A549 (cell line): ENCODE data around the gene DNAH17. TPM values are rescaled to one million over a fixed set of nuclear protein-coding genes. Genes with fewer than 3 reads are reported as not detected.

Source experiments
- ATAC-seq, 2 experiments: fragments of 200-7000 bp in 1 of 2; fragments of >200 bp in 1 of 2; cut with Nextera tagmentation in 1 of 2; cut with Tn5 transposase in 1 of 2; 3 replicates each; pipeline versions ENCODE4 v1.8.0 to v1.9.1; 2018 to 2020; ENCODE audit warnings: mild to moderate bottlenecking in 1 of 2, moderate library complexity in 1 of 2
- CTCF ChIA-PET: fragments of 300-600 bp; sonication (Branson Sonifier 250); formaldehyde crosslinking; extraction: SDS; loops from one replicate; lab custom pipeline; 2021; ENCODE audit warnings: antibody characterized with exemption, inconsistent platforms; lab: Yijun Ruan, JAX
- POLR2A ChIA-PET: fragments of 350-600 bp; formaldehyde crosslinking; extraction: SDS; loops from one replicate; lab custom pipeline; 2021; ENCODE audit warnings: antibody characterized with exemption, inconsistent platforms; lab: Yijun Ruan, JAX
- DNase-seq, 2 experiments: peaks; one replicate each; pipeline versions ENCODE4 v3.0.0 to v3.0.0-alpha.2; 2011 to 2016; ENCODE audit warnings: low read depth in 1 of 2, low spot score in 1 of 2
- FAIRE-seq: peaks from 2 replicates; lab custom pipeline; 2011; peaks lifted over from hg19 to GRCh38; lab: Jason Lieb, UNC
- H3K27ac ChIP-seq, 2 experiments: fragments of >200 bp; sonication (Bioruptor Twin); formaldehyde crosslinking; 3 replicates each; pipeline ENCODE4 v1.5.1; 2016 to 2017
- H3K4me1 ChIP-seq: fragments of >200 bp; sonication (Bioruptor Twin); formaldehyde crosslinking; 3 replicates; pipeline ENCODE4 v1.6.1; 2016
- H3K4me2 ChIP-seq: fragments of >200 bp; sonication (Bioruptor Twin); formaldehyde crosslinking; 3 replicates; pipeline ENCODE4 v1.6.1; 2016
- H3K4me3 ChIP-seq: fragments of >200 bp; sonication (Bioruptor Twin); formaldehyde crosslinking; 3 replicates; pipeline ENCODE4 v1.5.1; 2016
- H3K9me3 ChIP-seq: fragments of >200 bp; sonication (Bioruptor Twin); formaldehyde crosslinking; 3 replicates; pipeline ENCODE4 v1.6.1; 2016
- BHLHE40 ChIP-seq: IDR thresholded peaks from 2 replicates; pipeline ENCODE4 v1.6.1; 2012; ENCODE audit warnings: low read depth, low read length, inconsistent platforms
- CHD2 ChIP-seq: fragments of 150-350 bp; IDR thresholded peaks from 2 replicates; pipeline ENCODE4 v1.6.1; 2014; ENCODE audit warnings: low read length; ENCODE audit not compliant: partially characterized antibody
- E2F6 ChIP-seq: IDR thresholded peaks from 2 replicates; pipeline ENCODE4 v1.6.1; 2012; ENCODE audit warnings: low read depth, borderline replicate concordance
- ELK1 ChIP-seq: fragments of 150-350 bp; IDR thresholded peaks from 2 replicates; pipeline ENCODE4 v1.6.1; 2014; ENCODE audit warnings: low read depth, mild to moderate bottlenecking, low read length
- EP300 ChIP-seq, 2 experiments: fragments of >200 bp; sonication (Bioruptor Twin); formaldehyde crosslinking; IDR thresholded peaks; 2 replicates in 1 of 2; 3 replicates in 1 of 2; pipeline ENCODE4 v1.6.1; 2016 to 2017
- FOSL2 ChIP-seq, 2 experiments: fragments of 450-650 bp in 1 of 2; fragments of >200 bp in 1 of 2; sonication (Bioruptor Twin) in 1 of 2; formaldehyde crosslinking; IDR thresholded peaks; 2 replicates each; pipeline versions ENCODE4 v1.5.0 to v1.6.1; 2016 to 2020; ENCODE audit warnings: mild to moderate bottlenecking in 1 of 2, moderate library complexity in 1 of 2
- GATA3 ChIP-seq: IDR thresholded peaks from 2 replicates; pipeline ENCODE4 v1.6.1; 2012; ENCODE audit warnings: borderline replicate concordance
- HDAC2 ChIP-seq: fragments of 200-600 bp; sonication (generic); IDR thresholded peaks from 2 replicates; pipeline ENCODE4 v1.6.1; 2016
- HEYL ChIP-seq: fragments of 250-450 bp; sonication (Bioruptor Pico); IDR thresholded peaks from 2 replicates; pipeline ENCODE4 v1.8.0; 2021; ENCODE audit warnings: mild to moderate bottlenecking, moderate library complexity
- HOXB5 ChIP-seq: fragments of 250-450 bp; sonication (Bioruptor Pico); IDR thresholded peaks from 2 replicates; pipeline ENCODE4 v1.5.0; 2020; ENCODE audit warnings: mild to moderate bottlenecking, moderate library complexity
- JUN ChIP-seq, 2 experiments: fragments of >200 bp; sonication (Bioruptor Twin); formaldehyde crosslinking; IDR thresholded peaks; 2 replicates in 1 of 2; 3 replicates in 1 of 2; pipeline ENCODE4 v1.6.1; 2016 to 2017
- JUNB ChIP-seq: fragments of >200 bp; sonication (Bioruptor Twin); formaldehyde crosslinking; IDR thresholded peaks from 2 replicates; pipeline ENCODE4 v1.6.1; 2016
- KDM5A ChIP-seq: fragments of 200-600 bp; sonication (generic); IDR thresholded peaks from 2 replicates; pipeline ENCODE4 v1.6.1; 2016; ENCODE audit warnings: antibody characterized with exemption, mild to moderate bottlenecking
- MAFK ChIP-seq: fragments of 450-650 bp; IDR thresholded peaks from 2 replicates; pipeline ENCODE4 v1.6.1; 2014; ENCODE audit not compliant: partially characterized antibody
- MAZ ChIP-seq: fragments of 150-350 bp; IDR thresholded peaks from 2 replicates; pipeline ENCODE4 v1.6.1; 2014; ENCODE audit warnings: antibody characterized with exemption, low read depth, low read length, borderline replicate concordance
- NPAS2 ChIP-seq: fragments of 250-450 bp; sonication (Bioruptor Pico); IDR thresholded peaks from 2 replicates; pipeline ENCODE4 v1.8.0; 2022; ENCODE audit warnings: mild to moderate bottlenecking, moderate library complexity, borderline replicate concordance
- POLR2A ChIP-seq: IDR thresholded peaks from 2 replicates; pipeline ENCODE4 v1.6.1; 2012; ENCODE audit warnings: mild to moderate bottlenecking, low read length
- POLR2AphosphoS2 ChIP-seq: conservative IDR thresholded peaks from 2 replicates; pipeline ENCODE4 v1.6.1; 2012; ENCODE audit warnings: low read length, improper control_type of control experiment, inconsistent platforms
- RAD21 ChIP-seq, 2 experiments: fragments of >200 bp in 1 of 2; sonication (Bioruptor Twin) in 1 of 2; formaldehyde crosslinking in 1 of 2; IDR thresholded peaks in 1 of 2; conservative IDR thresholded peaks in 1 of 2; 2 replicates in 1 of 2; 3 replicates in 1 of 2; pipeline ENCODE4 v1.6.1; 2012 to 2018; ENCODE audit warnings: inconsistent platforms in 1 of 2
- RNF2 ChIP-seq: fragments of 200-600 bp; sonication (generic); IDR thresholded peaks from 2 replicates; pipeline ENCODE4 v1.6.1; 2016; ENCODE audit warnings: low read depth, mild to moderate bottlenecking, antibody characterized with exemption, moderate library complexity, borderline replicate concordance
- SMC3 ChIP-seq: fragments of >200 bp; sonication (Bioruptor Twin); formaldehyde crosslinking; IDR thresholded peaks from 3 replicates; pipeline ENCODE4 v1.6.1; 2018; ENCODE audit warnings: inconsistent platforms
- ZC3H11A ChIP-seq: fragments of 450-650 bp; IDR thresholded peaks from 2 replicates; pipeline ENCODE4 v1.6.1; 2014; ENCODE audit warnings: antibody characterized with exemption, mild to moderate bottlenecking
- ZNF302 ChIP-seq: fragments of 250-450 bp; sonication (Bioruptor Pico); IDR thresholded peaks from 2 replicates; pipeline ENCODE4 v1.9.0; 2021; ENCODE audit warnings: inconsistent platforms, mild to moderate bottlenecking, moderate library complexity
- ZSCAN20 ChIP-seq: fragments of 250-450 bp; sonication (Bioruptor Pico); IDR thresholded peaks from 2 replicates; pipeline ENCODE4 v1.8.0; 2022; ENCODE audit warnings: mild to moderate bottlenecking, moderate library complexity
- WGBS: methylation state at CpG from one replicate; pipeline ENCODE4 v1.1.6; 2017; ENCODE audit errors: missing lambda C conversion rate; 5-methylcytosine and 5-hydroxymethylcytosine counted together
- polyA plus RNA-seq, 4 experiments: library from polyadenylated mRNA; depleted of rRNA in 3 of 4; stranded (reverse); fragments of >200 nt; fragmentation: RNase III in 1 of 4; extraction: RNeasy Plus Mini Kit Qiagen cat#74134 plus additional on column Dnase treatment in 1 of 4; gene quantifications; 2 replicates in 3 of 4; 3 replicates in 1 of 4; pipeline ENCODE4 v1.2.3, GENCODE V29; 2011 to 2017

DNAH17 gene
- polyA plus RNA-seq, 2 of the 4 experiments (the other 2 are of a cell fraction), result 0.21 to 0.26 TPM

- ATAC-seq, result peak; percentile 63 to 73
- H3K4me1 ChIP-seq, result peaks cover 10% of the 10 kb centered on the region; the same call in 2 of the 3 replicates
- no peak overlapping the region for H3K4me3 ChIP-seq
- peak overlapping the region; percentile 0; the same call in 1 of the 3 replicates for H3K4me2 ChIP-seq
- TF ChIP-seq FOSL2 (IDR thresholded peaks at IDR 0.05) (no peak), FOSL2 (CRISPR knock-in tag; IDR thresholded peaks at IDR 0.05) (peak; percentile 69), E2F6 (no peak), GATA3 (peak; percentile 18; the same call in 1 of the 2 replicates)
- CTCF ChIA-PET, result interaction anchor here (0.8 to 1.9 kb wide), 3 partner anchors 11 to 152 kb away, joined by 3 to 6 read pairs (median 4); no protein-coding TSS in a partner anchor
- 19% methylated on average over 2 of the region's 2 CpGs for WGBS
- POLR2A ChIA-PET, result no interaction called here
- no peaks in the 10 kb centered on the region for H3K9me3 ChIP-seq
- H3K27ac ChIP-seq, result peak overlapping the region in 1 of 2 experiments; percentile 64; a peak in 2 of 6 replicates
- no peak for FAIRE-seq
- DNase-seq, result peak; percentile 46 to 51
Measured at GRCh38 chr17:78557598-78558039, 19.6 kb downstream of the DNAH17 start.

- ATAC-seq, result no peak
- no peak for TF ChIP-seq CHD2
- TF ChIP-seq MAZ, result no peak
- no peak for TF ChIP-seq ZSCAN20
- no peak for TF ChIP-seq EP300 (IDR thresholded peaks at IDR 0.05)
- Histone ChIP-seq H3K27ac (peak overlapping the region in 1 of 2 experiments; percentile 64; a peak in 3 of 6 replicates), H3K4me1 (peaks cover 10% of the 10 kb centered on the region; the same call in 2 of the 3 replicates), H3K4me3 (no peak overlapping the region), H3K9me3 (no peaks in the 10 kb centered on the region), H3K4me2 (no peak overlapping the region)
- ChIA-PET POLR2A (no interaction called here), CTCF (interaction anchor here (1.5 to 1.9 kb wide), 2 partner anchors 11 to 60 kb away, joined by 4 to 6 read pairs; no protein-coding TSS in a partner anchor)
- FAIRE-seq, result no peak
- 92% methylated on average over 11 of the region's 11 CpGs for WGBS
- no peak for DNase-seq
Measured at GRCh38 chr17:78556812-78557211, 20.4 kb downstream of the DNAH17 start.

GRCh38 chr17:78555746-78556401 is 21.3 kb downstream of the DNAH17 start:
- ChIA-PET POLR2A (no interaction called here), CTCF (interaction anchor here (2.1 kb wide), 1 partner anchor 11 kb away, joined by 5 read pairs; no protein-coding TSS in a partner anchor)
- no peak overlapping the region for H3K4me3 ChIP-seq
- DNase-seq (no peak), FAIRE-seq (no peak), ATAC-seq (no peak)
- no peak overlapping the region for H3K4me2 ChIP-seq
- no peaks in the 10 kb centered on the region for H3K9me3 ChIP-seq
- 81% methylated on average over 6 of the region's 6 CpGs for WGBS
- TF ChIP-seq SMC3 (no peak), HEYL (no peak), JUNB (no peak), ZSCAN20 (no peak), GATA3 (no peak), NPAS2 (CRISPR knock-in tag) (no peak), ELK1 (no peak), POLR2AphosphoS2 (no peak), ZNF302 (CRISPR knock-in tag) (no peak), HOXB5 (CRISPR knock-in tag) (no peak), MAZ (no peak), RAD21 (conservative IDR thresholded peaks at IDR 0.05 in 1 of 2, IDR thresholded peaks at IDR 0.05 in 1 of 2) (no peak), JUN (IDR thresholded peaks at IDR 0.05) (no peak), BHLHE40 (no peak), KDM5A (no peak), RNF2 (no peak), ZC3H11A (no peak), POLR2A (no peak), MAFK (no peak), HDAC2 (no peak)
- H3K27ac ChIP-seq, result peak overlapping the region in 1 of 2 experiments; percentile 64; a peak in 3 of 6 replicates
- peaks cover 10% of the 10 kb centered on the region; the same call in 2 of the 3 replicates for H3K4me1 ChIP-seq
